ENCODE measurements around the gene APMAP. TPM values are rescaled to one million over a fixed set of nuclear protein-coding genes. Genes with fewer than 3 reads are reported as not detected.

APMAP gene
- total RNA-seq, 1 experiment from 2014 or later: 67.8 TPM

DNA sequence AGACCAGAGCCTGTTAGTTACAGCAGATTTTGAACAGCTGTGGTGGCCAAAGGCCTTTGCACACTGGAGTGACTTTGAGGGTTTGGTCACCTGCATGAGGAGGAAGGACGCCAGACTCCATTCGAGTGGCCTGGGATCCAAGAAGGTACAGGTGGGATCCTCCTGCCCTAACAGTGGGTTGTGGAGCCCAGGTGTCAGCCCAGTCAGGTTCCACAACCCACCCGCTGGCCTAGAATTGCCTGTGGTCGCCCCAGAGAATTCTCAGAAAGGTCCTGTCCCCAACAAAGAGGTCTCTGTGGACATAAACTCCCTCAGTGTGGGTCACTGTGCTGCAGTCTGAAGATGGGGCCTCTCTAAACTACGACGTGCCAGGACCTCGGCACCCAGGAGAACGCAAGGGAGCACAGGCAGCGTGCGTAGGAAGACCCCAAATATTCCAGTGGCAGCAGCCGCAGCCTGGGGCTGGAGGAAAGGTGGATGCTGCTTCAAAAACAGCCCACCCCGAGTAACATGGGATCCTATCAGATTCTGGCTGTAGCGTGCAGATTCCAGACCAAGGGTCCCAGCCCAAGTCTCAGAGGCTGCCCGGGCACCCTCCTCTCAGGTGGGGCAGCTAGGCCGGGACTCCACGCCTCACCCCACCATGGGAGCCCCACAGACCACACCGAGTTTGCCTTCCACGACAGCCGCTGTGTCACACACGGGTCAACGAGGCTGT lies 49.4 kb upstream of the APMAP start:
- Histone ChIP-seq H2BK20ac (ENCODE audit: low read depth, low read length, poor library complexity, severe bottlenecking) (no peak overlapping the region), H3K9ac (ENCODE audit: extremely low read depth, insufficient read length, low read length) (no peak overlapping the region), H3K9me3 (ENCODE audit: control insufficient read depth, low read depth, low read length) (no peaks in the 10 kb centered on the region), H2AFZ (ENCODE audit: low read length) (no peak overlapping the region), H2BK12ac (ENCODE audit: insufficient read length, low read depth, low read length) (no peak overlapping the region), H4K20me1 (ENCODE audit: control insufficient read depth, insufficient read depth, insufficient read length) (no peaks in the 10 kb centered on the region), H4K5ac (ENCODE audit: insufficient read length, low read depth, low read length) (no peak overlapping the region), H3K4me1 (ENCODE audit: insufficient read depth, low read length) (peaks cover 2% of the 10 kb centered on the region; the same call in 1 of the 2 replicates), H3K4ac (ENCODE audit: low read depth, low read length) (no peak overlapping the region), H3K23ac (ENCODE audit: insufficient read length, low read depth, low read length) (no peak overlapping the region), H3K4me2 (ENCODE audit: insufficient read depth, insufficient read length, low read length) (no peak overlapping the region), H2BK5ac (ENCODE audit: insufficient read length, low read length) (no peak overlapping the region), H4K91ac (ENCODE audit: insufficient read length, low read depth, low read length) (no peak overlapping the region), H4K8ac (replicated peaks; ENCODE audit: insufficient read length, low read depth, low read length) (no peak overlapping the region), H3K18ac (ENCODE audit: insufficient read length, low read depth, low read length) (no peak overlapping the region), H2AK5ac (ENCODE audit: insufficient read length, low read length) (no peak overlapping the region), H2BK15ac (ENCODE audit: low read depth, low read length) (no peak overlapping the region), H3K79me2 (ENCODE audit: insufficient read depth, low read length) (no peaks in the 10 kb centered on the region), H3K27me3 (ENCODE audit: insufficient read depth, low read length) (no peaks in the 10 kb centered on the region), H3K23me2 (ENCODE audit: insufficient read length, low read depth, low read length, poor library complexity, severe bottlenecking) (no peaks in the 10 kb centered on the region), H3K56ac (ENCODE audit: insufficient read length, low read depth, low read length) (no peak overlapping the region), H3K14ac (ENCODE audit: insufficient read depth, low read length) (no peak overlapping the region), H3T11ph (ENCODE audit: low read length) (no peak overlapping the region), H3K27ac (ENCODE audit: insufficient read length, low read depth, low read length) (no peak overlapping the region), H2BK120ac (ENCODE audit: low read depth, low read length, poor library complexity, severe bottlenecking) (no peak overlapping the region), H3K79me1 (ENCODE audit: insufficient read depth, low read depth, low read length, poor library complexity, severe bottlenecking) (no peaks in the 10 kb centered on the region)
- Mint-ChIP-seq H3K4me3 (no peak overlapping the region), H3K27me3 (ENCODE audit: low read depth) (no peaks in the 10 kb centered on the region; the same call in 1 of the 2 replicates), H3K27ac (no peak overlapping the region), H3K9me3 (no peaks in the 10 kb centered on the region), H3K4me1 (peaks cover 2% of the 10 kb centered on the region in 2 experiments; a peak in 1 of 4 replicates), H3K36me3 (ENCODE audit: insufficient read depth in 1 of 3, low read depth in 3 of 3) (no peaks in the 10 kb centered on the region)
- TF ChIP-seq CTCF (conservative IDR thresholded peaks at IDR 0.05): no peak
- DNase-seq: no peak
- no CpG with 5 or more reads among the region's 21 CpGs for WGBS (ENCODE audit: extremely low coverage, insufficient read length, low lambda C conversion rate)
